Smooth muscle cell (in vitro differentiated cells): Measurements from ENCODE around the gene SERBP1. TPM values are rescaled to one million over a fixed set of nuclear protein-coding genes. Genes with fewer than 3 reads are reported as not detected.

Experiments
- DNase-seq: peaks from one replicate; lab custom pipeline; 2025; ENCODE audit not compliant: unreplicated experiment; lab: John Stamatoyannopoulos, UW
- H2AFZ ChIP-seq: fragments of 200-600 bp; sonication (generic); 2 replicates; pipeline ENCODE4 v1.6.0; 2016; ENCODE audit warnings: antibody characterized with exemption, low read depth, mild to moderate bottlenecking
- H3F3A ChIP-seq: fragments of 200-600 bp; sonication (generic); 2 replicates; pipeline ENCODE4 v1.6.0; 2017; ENCODE audit warnings: antibody characterized with exemption, low read depth
- H3K27ac ChIP-seq: fragments of 200-600 bp; sonication (generic); 2 replicates; pipeline ENCODE4 v1.5.1; 2016; ENCODE audit warnings: low read depth, mild to moderate bottlenecking
- H3K27me3 ChIP-seq: fragments of 200-600 bp; sonication (generic); 2 replicates; pipeline ENCODE4 v1.6.1; 2016; ENCODE audit warnings: low read depth, mild to moderate bottlenecking
- H3K36me3 ChIP-seq: fragments of 200-600 bp; sonication (generic); 2 replicates; pipeline ENCODE4 v1.5.1; 2016; ENCODE audit warnings: low read depth
- H3K4me1 ChIP-seq: fragments of 200-600 bp; sonication (generic); 2 replicates; pipeline ENCODE4 v1.5.1; 2016; ENCODE audit warnings: low read depth
- H3K4me2 ChIP-seq: fragments of 200-600 bp; sonication (generic); 2 replicates; pipeline ENCODE4 v1.6.0; 2016; ENCODE audit warnings: mild to moderate bottlenecking
- H3K4me3 ChIP-seq: fragments of 200-600 bp; sonication (generic); 2 replicates; pipeline ENCODE4 v1.5.1; 2016; ENCODE audit warnings: mild to moderate bottlenecking
- H3K79me2 ChIP-seq: fragments of 200-600 bp; sonication (generic); 2 replicates; pipeline ENCODE4 v1.6.0; 2016; ENCODE audit warnings: low read depth, mild to moderate bottlenecking
- H3K9ac ChIP-seq: fragments of 200-600 bp; sonication (generic); 2 replicates; pipeline ENCODE4 v1.6.0; 2016; ENCODE audit warnings: low read depth
- H3K9me3 ChIP-seq: fragments of 200-600 bp; sonication (generic); replicated peaks from 2 replicates; pipeline ENCODE4 v1.5.1; 2016; ENCODE audit warnings: low read depth
- H4K20me1 ChIP-seq: fragments of 200-600 bp; sonication (generic); 2 replicates; pipeline ENCODE4 v1.6.0; 2016; ENCODE audit warnings: low read depth
- CTCF ChIP-seq: fragments of 200-600 bp; sonication (generic); IDR thresholded peaks from 2 replicates; pipeline ENCODE4 v1.5.1; 2017; ENCODE audit warnings: borderline replicate concordance, mild to moderate bottlenecking, antibody characterized with exemption; ENCODE audit not compliant: insufficient read depth, poor library complexity, severe bottlenecking
- WGBS: methylation state at CpG from one replicate; pipeline ENCODE4 v1.1.7; 2016; ENCODE audit warnings: low lambda C conversion rate; 5-methylcytosine and 5-hydroxymethylcytosine counted together
- polyA plus RNA-seq: library from polyadenylated mRNA; unstranded; fragments of >200 nt; fragmentation: Nextera tagmentation; extraction: Ambion mirVana; gene quantifications from 2 replicates; pipeline ENCODE4 v1.2.1, GENCODE V29; 2016
- total RNA-seq: library from RNA; depleted of rRNA; stranded (reverse); fragments of >200 nt; gene quantifications from 2 replicates; pipeline ENCODE4 v1.2.3, GENCODE V29; 2014

SERBP1 gene
- total and polyA plus RNA-seq, 2 experiments from 2014 or later = 82.5 to 172 TPM

GRCh38 chr1:67441739-67442281 lies 11.6 kb upstream of the SERBP1 start:
- Histone ChIP-seq H3K4me2 (peak overlapping the region; percentile 15), H3K9me3 (no peaks in the 10 kb centered on the region), H3K36me3 (no peaks in the 10 kb centered on the region), H4K20me1 (no peaks in the 10 kb centered on the region), H3F3A (no peaks in the 10 kb centered on the region), H3K27ac (no peak overlapping the region), H3K4me3 (no peak overlapping the region), H2AFZ (peak overlapping the region; percentile 48), H3K27me3 (no peaks in the 10 kb centered on the region), H3K79me2 (no peaks in the 10 kb centered on the region), H3K4me1 (no peaks in the 10 kb centered on the region), H3K9ac (no peak overlapping the region)
- 92% methylated on average over 2 of the region's 2 CpGs for WGBS
- no peak for DNase-seq
- no peak for TF ChIP-seq CTCF

GRCh38 chr1:67441183-67441582 lies 11.0 kb upstream of the SERBP1 start:
- no peaks in the 10 kb centered on the region for H3K36me3 ChIP-seq
- no peaks in the 10 kb centered on the region for H3F3A ChIP-seq
- no peaks in the 10 kb centered on the region for H3K79me2 ChIP-seq
- no peaks in the 10 kb centered on the region for H3K4me1 ChIP-seq
- H3K9me3 ChIP-seq = no peaks in the 10 kb centered on the region
- no peak overlapping the region for H3K9ac ChIP-seq
- H3K27me3 ChIP-seq = no peaks in the 10 kb centered on the region
- H3K4me3 ChIP-seq = no peak overlapping the region
- H3K4me2 ChIP-seq = peak overlapping the region; percentile 15
- H4K20me1 ChIP-seq = no peaks in the 10 kb centered on the region
- 29% methylated on average over 3 of the region's 3 CpGs for WGBS
- peak overlapping the region; percentile 48 for H2AFZ ChIP-seq
- TF ChIP-seq CTCF = no peak
- no peak for DNase-seq
- no peak overlapping the region for H3K27ac ChIP-seq

GRCh38 chr1:67440339-67440738 lies 10.1 kb upstream of the SERBP1 start:
- no peaks in the 10 kb centered on the region for H3K4me1 ChIP-seq
- H4K20me1 ChIP-seq = no peaks in the 10 kb centered on the region
- H2AFZ ChIP-seq = no peak overlapping the region
- no peak overlapping the region for H3K4me3 ChIP-seq
- no peak overlapping the region for H3K4me2 ChIP-seq
- no peaks in the 10 kb centered on the region for H3K27me3 ChIP-seq
- no peak for DNase-seq
- no peak overlapping the region for H3K9ac ChIP-seq
- no peak for TF ChIP-seq CTCF
- no peaks in the 10 kb centered on the region for H3K79me2 ChIP-seq
- H3K36me3 ChIP-seq = no peaks in the 10 kb centered on the region
- H3F3A ChIP-seq = no peaks in the 10 kb centered on the region
- 97% methylated on average over 3 of the region's 3 CpGs for WGBS
- H3K27ac ChIP-seq = no peak overlapping the region
- H3K9me3 ChIP-seq = no peaks in the 10 kb centered on the region
